Lower lobe of right lung (tissue), 2 donors: ENCODE data around the gene IFITM10. TPM values are rescaled to one million over a fixed set of nuclear protein-coding genes. Genes with fewer than 3 reads are reported as not detected.

ENCODE experiments used
- ATAC-seq, 2 donors: fragments of 200-7000 bp; cut with Tn5 transposase; one replicate each; pipeline ENCODE4 v1.9.1; 2020 to 2022; ENCODE audit warnings: mild to moderate bottlenecking in 2 of 2, moderate library complexity in 2 of 2
- DNase-seq: peaks from one replicate; pipeline ENCODE4 v3.0.0-alpha.2; 2020
- H3K27ac ChIP-seq: fragments of 200-600 bp; one replicate; pipeline ENCODE4 v1.8.0; 2022
- H3K27me3 ChIP-seq: fragments of 200-600 bp; one replicate; pipeline ENCODE4 v1.8.0; 2022; ENCODE audit warnings: low read depth
- H3K36me3 ChIP-seq: fragments of 200-600 bp; one replicate; pipeline ENCODE4 v1.8.0; 2022; ENCODE audit warnings: mild to moderate bottlenecking
- H3K4me1 ChIP-seq: fragments of 200-600 bp; one replicate; pipeline ENCODE4 v1.8.0; 2022
- H3K4me3 ChIP-seq: fragments of 200-600 bp; one replicate; pipeline ENCODE4 v1.8.0; 2022; ENCODE audit warnings: mild to moderate bottlenecking
- H3K9me3 ChIP-seq: fragments of 200-600 bp; one replicate; pipeline ENCODE4 v1.8.0; 2022
- intact Hi-C: fragments of 100-400 bp; cut with DNase I; formaldehyde crosslinking; loops from one replicate; pipeline ENCODE4 v1.11.0; 2022
- total RNA-seq: library from RNA; stranded (reverse); fragmentation: NEBNext Ultra II Directional; extraction: Animal tissue kit (Norgen Biotek cat#: 25700); gene quantifications from one replicate; pipeline ENCODE4 v1.2.1, GENCODE V29; 2021
- TF ChIP-seq, protein P1 (sequence below): fragments of 200-600 bp; IDR thresholded peaks from one replicate; pipeline ENCODE4 v1.8.0; 2022; ENCODE audit warnings: antibody characterized with exemption, mild to moderate bottlenecking
- donor health status: DM: no; HTN: yes; CAD: no; lungs with severe emphysema.

Gene IFITM10
- total RNA-seq, 1 donor from 2014 or later = 9.2 TPM

DNA sequence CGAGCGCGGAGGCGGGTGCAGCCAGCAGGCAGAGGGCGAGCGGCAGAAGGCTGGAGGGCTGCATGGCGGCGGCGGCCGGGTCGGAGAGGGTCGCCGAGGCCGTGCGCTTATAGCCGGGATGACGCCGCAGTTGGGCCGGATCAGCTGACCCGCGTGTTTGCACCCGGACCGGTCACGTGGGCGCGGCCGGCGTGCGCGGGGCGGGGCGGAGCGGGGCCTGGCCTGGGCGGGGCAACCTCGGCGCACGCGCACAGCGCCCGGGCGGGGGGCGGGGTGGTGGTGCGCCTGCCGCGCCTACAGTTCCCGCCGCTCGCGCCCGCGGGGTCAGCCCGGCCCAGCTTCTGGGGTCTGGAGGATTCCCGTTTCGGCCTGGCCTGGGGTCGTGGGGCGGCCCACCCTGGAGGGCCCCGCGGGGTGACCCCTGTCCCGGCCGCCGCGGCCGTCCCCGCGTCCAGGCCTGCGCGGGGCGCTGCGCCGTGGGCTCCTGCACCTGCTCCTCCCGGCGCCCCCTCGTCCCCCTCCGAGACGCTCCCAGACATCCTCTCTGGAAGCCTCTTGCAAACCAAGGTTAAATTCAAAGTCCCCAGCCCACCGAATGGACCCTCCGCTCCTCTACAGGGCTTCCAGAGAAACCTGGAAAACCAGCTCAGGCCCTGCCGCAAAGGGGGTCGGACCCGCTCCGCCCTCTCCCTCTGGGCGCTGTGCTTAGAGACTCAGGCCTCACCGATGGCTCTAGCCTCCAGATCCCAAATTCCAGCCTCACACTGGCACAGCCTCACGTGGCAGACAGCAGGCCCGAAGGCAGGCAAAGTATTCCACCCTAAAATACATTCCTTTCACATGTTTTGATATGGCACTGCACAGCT is 13.6 kb upstream of the IFITM10 start, which contains the start of gene CTSD:
CTSD (minus strand) TSS at position 132 of the 866 bp plus-strand sequence; CDS start at position 64, 68 bp downstream.
- H3K27me3 ChIP-seq = no peaks in the 10 kb centered on the region
- intact Hi-C loops = no loop called here
- H3K27ac ChIP-seq = peak within 1 kb of the TSS; percentile 95
- DNase-seq (peak; percentile 95), ATAC-seq (peak; percentile 92 to 94)
- peaks cover 47% of the 10 kb centered on the region for H3K4me1 ChIP-seq
- no peaks in the 10 kb centered on the region for H3K9me3 ChIP-seq
- H3K4me3 ChIP-seq = peak within 1 kb of the TSS; percentile 100
- H3K36me3 ChIP-seq = peaks cover 26% of the 10 kb centered on the region
- TF ChIP-seq, protein P1, sequence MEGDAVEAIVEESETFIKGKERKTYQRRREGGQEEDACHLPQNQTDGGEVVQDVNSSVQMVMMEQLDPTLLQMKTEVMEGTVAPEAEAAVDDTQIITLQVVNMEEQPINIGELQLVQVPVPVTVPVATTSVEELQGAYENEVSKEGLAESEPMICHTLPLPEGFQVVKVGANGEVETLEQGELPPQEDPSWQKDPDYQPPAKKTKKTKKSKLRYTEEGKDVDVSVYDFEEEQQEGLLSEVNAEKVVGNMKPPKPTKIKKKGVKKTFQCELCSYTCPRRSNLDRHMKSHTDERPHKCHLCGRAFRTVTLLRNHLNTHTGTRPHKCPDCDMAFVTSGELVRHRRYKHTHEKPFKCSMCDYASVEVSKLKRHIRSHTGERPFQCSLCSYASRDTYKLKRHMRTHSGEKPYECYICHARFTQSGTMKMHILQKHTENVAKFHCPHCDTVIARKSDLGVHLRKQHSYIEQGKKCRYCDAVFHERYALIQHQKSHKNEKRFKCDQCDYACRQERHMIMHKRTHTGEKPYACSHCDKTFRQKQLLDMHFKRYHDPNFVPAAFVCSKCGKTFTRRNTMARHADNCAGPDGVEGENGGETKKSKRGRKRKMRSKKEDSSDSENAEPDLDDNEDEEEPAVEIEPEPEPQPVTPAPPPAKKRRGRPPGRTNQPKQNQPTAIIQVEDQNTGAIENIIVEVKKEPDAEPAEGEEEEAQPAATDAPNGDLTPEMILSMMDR = no peak

DNA sequence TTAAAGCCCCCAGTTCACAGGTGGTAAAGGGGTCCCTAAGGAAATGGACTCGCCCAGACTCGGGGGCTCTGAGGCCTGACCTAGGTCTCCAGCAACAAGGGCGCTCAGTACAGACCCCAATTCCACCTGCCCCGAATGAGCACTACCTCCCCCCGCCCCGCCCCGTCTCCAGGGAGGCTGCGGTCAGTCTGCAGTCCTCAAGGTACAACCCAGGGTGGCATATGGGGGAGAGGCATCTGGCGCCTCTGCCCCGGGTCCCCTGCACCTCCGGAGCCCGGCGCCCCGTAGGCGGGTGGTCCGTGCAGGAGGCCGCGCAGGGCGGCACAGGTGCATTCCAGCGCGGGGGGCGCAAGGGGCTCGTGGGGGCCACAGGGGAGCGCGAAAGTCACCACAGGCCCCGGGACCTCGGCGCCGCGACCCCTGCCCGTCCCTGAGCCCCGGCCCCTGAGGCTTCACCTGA is 13.0 kb upstream of the IFITM10 start:
- H3K27me3 ChIP-seq = no peaks in the 10 kb centered on the region
- intact Hi-C loops = no loop called here
- H3K9me3 ChIP-seq = no peaks in the 10 kb centered on the region
- TF ChIP-seq, protein P1 = no peak
- H3K36me3 ChIP-seq = peaks cover 33% of the 10 kb centered on the region
- ATAC-seq = peak; percentile 23 to 29
- no peak for DNase-seq
- peak overlapping the region; percentile 100 for H3K4me3 ChIP-seq
- peak overlapping the region; percentile 95 for H3K27ac ChIP-seq
- H3K4me1 ChIP-seq = peaks cover 53% of the 10 kb centered on the region

DNA sequence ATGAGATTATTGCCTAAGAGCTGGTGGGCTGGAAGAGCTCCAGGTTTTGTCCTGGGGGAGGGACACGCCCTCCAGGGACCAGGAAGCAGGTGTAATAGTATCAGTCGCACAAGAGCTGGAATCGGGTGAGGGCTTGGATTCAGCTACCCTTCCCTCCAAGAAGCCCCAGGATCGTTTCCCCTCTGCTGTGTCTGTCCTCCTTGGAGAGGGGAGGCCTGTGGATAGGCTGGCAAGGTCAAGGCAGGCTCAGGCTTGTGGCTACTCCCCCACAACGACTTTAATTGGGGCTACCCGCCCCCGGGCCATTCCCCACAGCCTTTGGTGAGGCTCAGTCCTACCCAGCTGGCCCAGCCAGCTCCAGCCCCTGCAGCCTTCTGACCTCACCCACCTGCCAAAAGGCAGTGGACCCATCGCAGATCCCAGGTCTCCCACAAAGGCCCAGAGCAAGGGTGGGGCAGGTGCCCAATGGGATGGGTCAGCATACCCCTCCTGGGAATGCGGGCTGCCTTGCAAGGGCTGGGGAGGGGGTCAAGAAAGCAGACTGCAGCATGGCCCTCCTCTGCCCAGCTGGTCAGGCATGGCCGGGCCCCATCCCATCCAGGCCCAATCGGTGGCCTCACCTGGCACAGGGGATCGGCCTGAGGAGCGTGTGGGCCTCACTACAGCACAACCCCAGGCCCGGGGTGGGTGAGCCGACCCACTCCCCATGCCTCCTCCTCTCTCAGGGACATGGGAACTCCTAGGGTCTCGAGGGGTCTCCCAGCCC is 12.3 kb upstream of the IFITM10 start:
- peak; percentile 27 to 34 for ATAC-seq
- Histone ChIP-seq H3K4me3 (peak overlapping the region; percentile 100), H3K27me3 (no peaks in the 10 kb centered on the region), H3K36me3 (peaks cover 39% of the 10 kb centered on the region), H3K4me1 (peaks cover 59% of the 10 kb centered on the region), H3K9me3 (no peaks in the 10 kb centered on the region), H3K27ac (peak overlapping the region; percentile 95)
- intact Hi-C loops = no loop called here
- DNase-seq = peak; percentile 73
- TF ChIP-seq, protein P1 = no peak

DNA sequence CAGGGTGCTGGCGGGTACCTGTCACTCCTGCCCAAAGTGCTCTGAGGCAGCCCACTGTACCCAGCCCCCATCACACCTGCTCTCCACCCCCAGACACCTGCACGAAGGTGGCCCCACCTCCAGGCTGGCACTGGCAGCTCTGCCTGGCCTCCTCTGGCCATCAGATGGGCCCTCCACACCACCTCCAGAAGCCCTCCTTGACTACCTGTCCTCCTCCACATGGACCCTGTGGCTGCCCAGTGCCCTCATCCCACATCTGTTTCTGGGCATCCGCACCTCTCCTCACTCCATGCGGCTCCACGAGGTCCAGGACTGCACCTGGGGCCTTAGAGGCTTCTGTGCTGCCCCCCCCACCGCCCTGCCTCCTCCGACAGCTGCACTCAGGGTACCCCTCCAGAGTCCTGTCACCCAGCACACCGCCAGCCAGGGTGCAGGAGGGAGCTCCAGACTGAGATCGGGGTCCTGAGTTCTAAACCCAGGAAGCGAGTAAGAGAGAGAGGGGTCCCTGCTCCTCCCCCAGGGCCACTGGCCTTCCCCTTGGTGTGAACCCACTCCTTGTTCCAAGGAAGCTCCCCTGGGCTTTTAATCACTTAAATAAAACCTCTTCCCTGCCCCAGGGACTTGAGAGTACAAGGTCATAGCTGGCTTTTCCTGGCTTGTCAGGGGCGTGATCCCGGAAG is 11.6 kb upstream of the IFITM10 start:
- H3K4me3 ChIP-seq = peak overlapping the region; percentile 100
- ATAC-seq (no peak), DNase-seq (peak; percentile 48)
- TF ChIP-seq, protein P1 = no peak
- no peaks in the 10 kb centered on the region for H3K27me3 ChIP-seq
- no peaks in the 10 kb centered on the region for H3K9me3 ChIP-seq
- intact Hi-C loops = no loop called here
- peak overlapping the region; percentile 95 for H3K27ac ChIP-seq
- peaks cover 47% of the 10 kb centered on the region for H3K36me3 ChIP-seq
- H3K4me1 ChIP-seq = peaks cover 67% of the 10 kb centered on the region
